Hepatocyte (in vitro differentiated cells): ENCODE data around the gene RIMKLB. TPM values are rescaled to one million over a fixed set of nuclear protein-coding genes. Genes with fewer than 3 reads are reported as not detected.

ENCODE experiments used
- DNase-seq: peaks from one replicate; pipeline ENCODE4 v3.0.0-alpha.2; 2016; ENCODE audit warnings: low spot score
- H2AFZ ChIP-seq: fragments of 200-600 bp; sonication (generic); 2 replicates; pipeline ENCODE4 v1.6.0; 2016; ENCODE audit warnings: antibody characterized with exemption, mild to moderate bottlenecking
- H3K27ac ChIP-seq: fragments of 200-600 bp; sonication (generic); 2 replicates; pipeline ENCODE4 v1.5.1; 2016; ENCODE audit warnings: mild to moderate bottlenecking
- H3K27me3 ChIP-seq: fragments of 200-600 bp; sonication (generic); 2 replicates; pipeline ENCODE4 v1.6.1; 2016
- H3K36me3 ChIP-seq: fragments of 200-600 bp; sonication (generic); replicated peaks from 2 replicates; pipeline ENCODE4 v1.5.1; 2016; ENCODE audit warnings: low read depth; ENCODE audit not compliant: insufficient read depth
- H3K4me1 ChIP-seq: fragments of 200-600 bp; sonication (generic); 2 replicates; pipeline ENCODE4 v1.5.1; 2016; ENCODE audit warnings: mild to moderate bottlenecking, moderate library complexity; ENCODE audit not compliant: insufficient read depth
- H3K4me2 ChIP-seq: fragments of 200-600 bp; sonication (generic); 2 replicates; pipeline ENCODE4 v1.6.0; 2016
- H3K4me3 ChIP-seq: fragments of 200-600 bp; sonication (generic); 2 replicates; pipeline ENCODE4 v1.5.1; 2016; ENCODE audit warnings: mild to moderate bottlenecking
- H3K79me2 ChIP-seq: fragments of 200-600 bp; sonication (generic); 2 replicates; pipeline ENCODE4 v1.6.0; 2017; ENCODE audit warnings: mild to moderate bottlenecking
- H3K9me2 ChIP-seq: fragments of 200-600 bp; sonication (generic); replicated peaks from 2 replicates; pipeline ENCODE4 v1.6.0; 2017; ENCODE audit warnings: mild to moderate bottlenecking; ENCODE audit not compliant: insufficient read depth
- H3K9me3 ChIP-seq: fragments of 200-600 bp; sonication (generic); 2 replicates; pipeline ENCODE4 v1.5.1; 2016; ENCODE audit warnings: low read depth, mild to moderate bottlenecking
- H4K20me1 ChIP-seq: fragments of 200-600 bp; sonication (generic); 2 replicates; pipeline ENCODE4 v1.6.0; 2016; ENCODE audit warnings: mild to moderate bottlenecking; ENCODE audit not compliant: insufficient read depth, poor library complexity, severe bottlenecking
- EZH2 ChIP-seq: fragments of 200-600 bp; sonication (generic); IDR thresholded peaks from 2 replicates; pipeline ENCODE4 v1.6.1; 2016; ENCODE audit warnings: antibody characterized with exemption, mild to moderate bottlenecking, borderline replicate concordance
- EZH2phosphoT487 ChIP-seq: fragments of 200-600 bp; sonication (generic); IDR thresholded peaks from one replicate; pipeline ENCODE4 v1.6.1; 2018; ENCODE audit warnings: antibody characterized with exemption, mild to moderate bottlenecking, low read depth, moderate library complexity; ENCODE audit not compliant: unreplicated experiment, severe bottlenecking
- WGBS: methylation state at CpG from one replicate; pipeline ENCODE4 v1.1.6; 2016; ENCODE audit warnings: low lambda C conversion rate; ENCODE audit errors: missing lambda C conversion rate; 5-methylcytosine and 5-hydroxymethylcytosine counted together
- polyA plus RNA-seq: library from polyadenylated mRNA; unstranded; fragments of >200 nt; fragmentation: Nextera tagmentation; extraction: Ambion mirVana; gene quantifications from 2 replicates; pipeline ENCODE4 v1.2.1, GENCODE V29; 2016
- total RNA-seq: library from RNA; depleted of rRNA; stranded (reverse); fragments of >200 nt; gene quantifications from 2 replicates; pipeline ENCODE4 v1.2.3, GENCODE V29; 2014
- TF ChIP-seq, protein P1 (sequence below): fragments of 200-600 bp; sonication (generic); IDR thresholded peaks from 2 replicates; pipeline ENCODE4 v1.5.1; 2016; ENCODE audit warnings: antibody characterized with exemption, mild to moderate bottlenecking; ENCODE audit not compliant: poor library complexity

RIMKLB gene
- total and polyA plus RNA-seq, 2 experiments from 2014 or later, result 20.7 to 37.3 TPM

DNA sequence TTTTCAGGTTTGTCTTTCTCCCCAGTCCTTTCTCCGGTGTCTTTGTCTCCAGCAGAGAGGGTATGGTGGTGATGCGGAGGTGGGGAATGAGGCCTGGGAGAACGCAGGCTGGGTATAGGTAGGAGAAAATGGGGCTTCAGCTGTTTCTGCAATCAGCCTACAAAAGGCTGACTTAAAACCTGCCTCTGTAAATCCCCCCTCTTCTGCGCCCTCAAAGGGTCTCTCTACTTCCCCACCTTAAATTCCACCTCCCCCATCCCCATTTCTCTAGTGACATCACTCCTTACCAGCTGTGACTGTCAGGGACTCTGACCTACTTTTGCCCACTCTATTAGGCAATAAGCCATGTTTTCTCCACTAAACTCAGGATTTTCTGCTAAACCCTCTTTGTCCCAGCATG is 8.1 kb upstream of the RIMKLB start:
- WGBS, result 89% methylated on average over 4 of the region's 4 CpGs

DNA sequence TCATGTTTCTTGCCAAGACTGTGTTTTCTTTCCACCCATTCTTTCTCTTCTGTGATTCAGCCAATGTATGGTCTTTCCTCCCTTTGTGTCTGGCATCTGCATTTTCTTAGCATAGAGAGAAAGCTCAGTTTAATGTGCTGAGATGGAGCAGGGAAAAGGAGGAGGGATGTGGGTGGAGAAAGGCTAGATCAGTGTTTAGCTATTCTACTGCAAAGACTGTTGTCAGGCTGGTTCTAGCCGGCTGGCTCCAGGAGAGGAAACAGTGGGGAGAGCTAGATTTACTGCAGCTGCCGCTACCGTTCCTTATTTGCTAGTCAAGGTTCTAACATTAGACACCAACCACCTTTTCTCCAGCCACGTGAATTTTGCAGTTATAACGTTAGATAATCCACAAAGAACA is 5.2 kb upstream of the RIMKLB start:
- H3K9me3 ChIP-seq, result no peaks in the 10 kb centered on the region
- H3K4me3 ChIP-seq, result no peak overlapping the region
- no peaks in the 10 kb centered on the region for H3K79me2 ChIP-seq
- DNase-seq, result peak; percentile 78
- peak overlapping the region; percentile 48 for H3K4me2 ChIP-seq
- 8% methylated on average over 5 of the region's 5 CpGs for WGBS
- H3K36me3 ChIP-seq, result no peaks in the 10 kb centered on the region
- no peaks in the 10 kb centered on the region for H4K20me1 ChIP-seq
- no peaks in the 10 kb centered on the region for H3K9me2 ChIP-seq
- H3K27ac ChIP-seq, result peak overlapping the region; percentile 87
- no peaks in the 10 kb centered on the region for H3K27me3 ChIP-seq
- H3K4me1 ChIP-seq, result peaks cover 27% of the 10 kb centered on the region
- no peak for TF ChIP-seq EZH2
- H2AFZ ChIP-seq, result peak overlapping the region; percentile 32

More for the DNA sequence above, 8.1 kb upstream of the RIMKLB start:
- no peaks in the 10 kb centered on the region for H3K36me3 ChIP-seq
- no peaks in the 10 kb centered on the region for H4K20me1 ChIP-seq
- no peaks in the 10 kb centered on the region for H3K79me2 ChIP-seq
- no peaks in the 10 kb centered on the region for H3K27me3 ChIP-seq
- H3K9me3 ChIP-seq, result no peaks in the 10 kb centered on the region
- H3K4me3 ChIP-seq, result no peak overlapping the region
- H3K9me2 ChIP-seq, result no peaks in the 10 kb centered on the region
- no peak overlapping the region for H3K4me2 ChIP-seq
- no peak for DNase-seq
- H3K27ac ChIP-seq, result peak overlapping the region; percentile 28
- no peak overlapping the region for H2AFZ ChIP-seq
- no peak for TF ChIP-seq EZH2
- no peak for TF ChIP-seq EZH2phosphoT487
- TF ChIP-seq, protein P1, sequence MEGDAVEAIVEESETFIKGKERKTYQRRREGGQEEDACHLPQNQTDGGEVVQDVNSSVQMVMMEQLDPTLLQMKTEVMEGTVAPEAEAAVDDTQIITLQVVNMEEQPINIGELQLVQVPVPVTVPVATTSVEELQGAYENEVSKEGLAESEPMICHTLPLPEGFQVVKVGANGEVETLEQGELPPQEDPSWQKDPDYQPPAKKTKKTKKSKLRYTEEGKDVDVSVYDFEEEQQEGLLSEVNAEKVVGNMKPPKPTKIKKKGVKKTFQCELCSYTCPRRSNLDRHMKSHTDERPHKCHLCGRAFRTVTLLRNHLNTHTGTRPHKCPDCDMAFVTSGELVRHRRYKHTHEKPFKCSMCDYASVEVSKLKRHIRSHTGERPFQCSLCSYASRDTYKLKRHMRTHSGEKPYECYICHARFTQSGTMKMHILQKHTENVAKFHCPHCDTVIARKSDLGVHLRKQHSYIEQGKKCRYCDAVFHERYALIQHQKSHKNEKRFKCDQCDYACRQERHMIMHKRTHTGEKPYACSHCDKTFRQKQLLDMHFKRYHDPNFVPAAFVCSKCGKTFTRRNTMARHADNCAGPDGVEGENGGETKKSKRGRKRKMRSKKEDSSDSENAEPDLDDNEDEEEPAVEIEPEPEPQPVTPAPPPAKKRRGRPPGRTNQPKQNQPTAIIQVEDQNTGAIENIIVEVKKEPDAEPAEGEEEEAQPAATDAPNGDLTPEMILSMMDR, result no peak
- peaks cover 29% of the 10 kb centered on the region for H3K4me1 ChIP-seq

DNA sequence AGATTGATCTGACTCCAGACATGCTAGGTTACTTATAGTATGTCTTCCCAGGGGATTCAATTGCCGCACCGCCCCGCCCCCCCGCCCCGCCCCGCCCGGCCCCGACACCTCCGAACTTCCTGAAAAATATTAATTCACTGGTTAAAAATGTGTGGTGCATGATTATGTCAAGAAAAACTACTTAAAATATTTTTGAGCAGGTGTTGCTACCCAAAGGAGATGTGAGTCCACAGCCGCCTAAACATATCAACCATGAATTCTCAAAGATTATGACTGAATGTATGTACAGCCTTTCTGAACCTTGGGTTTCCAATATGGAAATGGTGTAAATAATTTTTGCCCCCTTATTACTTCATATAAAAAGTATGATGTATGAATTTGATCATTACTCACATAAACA is 2.7 kb upstream of the RIMKLB start:
- 86% methylated on average over 10 of the region's 10 CpGs for WGBS
- H3K4me3 ChIP-seq, result no peak overlapping the region
- TF ChIP-seq EZH2phosphoT487, result no peak
- TF ChIP-seq, protein P1, result no peak
- TF ChIP-seq EZH2, result no peak

DNA sequence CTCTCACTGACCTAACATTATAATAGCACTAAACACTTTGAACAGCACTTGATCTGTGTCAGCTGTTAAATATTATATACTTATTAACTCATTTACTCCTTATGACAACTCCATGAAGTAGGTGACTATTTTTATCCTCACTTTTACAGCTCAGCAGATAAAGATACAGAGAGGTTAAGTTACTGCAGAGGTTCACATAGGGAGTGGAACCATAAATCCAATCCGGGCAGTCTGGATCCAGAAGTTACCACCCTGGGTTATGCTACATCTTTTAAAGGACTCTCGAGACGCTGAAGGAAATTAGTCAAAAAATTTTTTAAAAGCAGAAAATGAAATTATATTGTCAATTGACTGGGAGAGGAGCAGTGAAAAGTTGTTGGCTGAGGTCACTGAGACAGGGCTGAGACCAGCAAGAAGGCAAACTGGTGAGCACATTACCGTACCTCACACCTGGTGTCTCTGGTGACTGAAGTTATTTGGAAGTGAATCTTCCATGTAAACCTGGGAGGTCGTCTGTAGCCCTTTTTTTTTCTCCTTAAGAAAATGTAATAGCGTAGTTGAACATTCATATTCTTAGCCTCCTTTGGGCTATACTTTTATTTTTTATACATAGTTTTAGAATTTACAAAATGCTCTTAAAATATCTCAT is 1.2 kb upstream of the RIMKLB start:
- Histone ChIP-seq H4K20me1 (peaks cover 3% of the 10 kb centered on the region), H3K4me3 (peak overlapping the region; percentile 81), H2AFZ (no peak overlapping the region), H3K36me3 (no peaks in the 10 kb centered on the region), H3K27me3 (no peaks in the 10 kb centered on the region), H3K9me2 (no peaks in the 10 kb centered on the region), H3K79me2 (peaks cover 29% of the 10 kb centered on the region), H3K9me3 (no peaks in the 10 kb centered on the region), H3K4me2 (peak overlapping the region; percentile 80), H3K27ac (peak overlapping the region; percentile 99), H3K4me1 (peaks cover 18% of the 10 kb centered on the region)
- 23% methylated on average over 6 of the region's 6 CpGs for WGBS
- TF ChIP-seq, protein P1, result no peak
- TF ChIP-seq EZH2phosphoT487 (no peak), EZH2 (no peak)
- DNase-seq, result no peak

More for the DNA sequence above, 2.7 kb upstream of the RIMKLB start:
- H3K27ac ChIP-seq, result no peak overlapping the region
- no peak overlapping the region for H3K4me2 ChIP-seq
- no peaks in the 10 kb centered on the region for H3K27me3 ChIP-seq
- peaks cover 14% of the 10 kb centered on the region for H3K79me2 ChIP-seq
- no peak for DNase-seq
- no peaks in the 10 kb centered on the region for H3K9me2 ChIP-seq
- peaks cover 19% of the 10 kb centered on the region for H3K4me1 ChIP-seq
- no peak overlapping the region for H2AFZ ChIP-seq
- H3K36me3 ChIP-seq, result no peaks in the 10 kb centered on the region
- H4K20me1 ChIP-seq, result peaks cover 3% of the 10 kb centered on the region
- no peaks in the 10 kb centered on the region for H3K9me3 ChIP-seq
